ENCODE results near the gene BRIX1. TPM values are rescaled to one million over a fixed set of nuclear protein-coding genes. Genes with fewer than 3 reads are reported as not detected.

Gene BRIX1
- total and polyA plus RNA-seq, 2 of the 13 experiments (the other 11 are each of a cell fraction or from before 2014, with no cell fraction given), result 23.6 to 78.4 TPM

- peak; percentile 52; the same call in 1 of the 2 replicates for TF ChIP-seq KDM5A (IDR thresholded peaks at IDR 0.05; ENCODE audit: borderline replicate concordance, low read length)
- TF ChIP-seq MED8 (CRISPR knock-in tag; IDR thresholded peaks at IDR 0.05; ENCODE audit: insufficient replicate concordance), result peak; percentile 44
- no peak for TF ChIP-seq AHR (CRISPR knock-in tag; IDR thresholded peaks at IDR 0.05)
- TF ChIP-seq ZNF180 (CRISPR knock-in tag; IDR thresholded peaks at IDR 0.05; ENCODE audit: borderline replicate concordance, low read depth), result no peak
- TF ChIP-seq ZMYM2 (CRISPR knock-in tag; IDR thresholded peaks at IDR 0.05), result no peak
- TF ChIP-seq ZNF501 (CRISPR knock-in tag; IDR thresholded peaks at IDR 0.05), result peak; percentile 54
- TF ChIP-seq EED (CRISPR knock-in tag; IDR thresholded peaks at IDR 0.05), result 0 out of 2 replicates have a peak, but pooled peaks have one; percentile 27
- TF ChIP-seq ZNF614 (CRISPR knock-in tag; IDR thresholded peaks at IDR 0.05; ENCODE audit: borderline replicate concordance), result peak; percentile 27; the same call in 1 of the 2 replicates
- TF ChIP-seq PHF20 (CRISPR knock-in tag; IDR thresholded peaks at IDR 0.05), result peak; percentile 38; the same call in 1 of the 2 replicates
- TF ChIP-seq ZNF142 (CRISPR knock-in tag; IDR thresholded peaks at IDR 0.05), result 0 out of 2 replicates have a peak, but pooled peaks have one; percentile 17
- TF ChIP-seq ZNF747 (CRISPR knock-in tag; IDR thresholded peaks at IDR 0.05; ENCODE audit: borderline replicate concordance), result peak; percentile 74
- no peak for TF ChIP-seq RNF2 (conservative IDR thresholded peaks at IDR 0.05; ENCODE audit: low read depth)
- 0 out of 2 replicates have a peak, but pooled peaks have one; percentile 52 for TF ChIP-seq HNRNPL (IDR thresholded peaks at IDR 0.05; ENCODE audit: low read depth, low read length)
- TF ChIP-seq MLX (CRISPR knock-in tag; IDR thresholded peaks at IDR 0.05), result no peak
- TF ChIP-seq POLR2AphosphoS5 (IDR thresholded peaks at IDR 0.05; ENCODE audit: low read depth, low read length), result peak; percentile 38
- TF ChIP-seq PITX1 (CRISPR knock-in tag; IDR thresholded peaks at IDR 0.05), result peak; percentile 45; the same call in 1 of the 2 replicates
- TF ChIP-seq ZBTB26 (CRISPR knock-in tag; IDR thresholded peaks at IDR 0.05; ENCODE audit: borderline replicate concordance), result no peak
- peak; percentile 57 for TF ChIP-seq SRSF1 (optimal IDR thresholded peaks at IDR 0.05; ENCODE audit: low read depth, low read length)
- no peak for TF ChIP-seq RFXAP (CRISPR knock-in tag; IDR thresholded peaks at IDR 0.05; ENCODE audit: borderline replicate concordance)
- TF ChIP-seq CBX2 (IDR thresholded peaks at IDR 0.05; ENCODE audit: low read depth, low read length), result no peak
- no peak for TF ChIP-seq CBX2 (CRISPR knock-in tag; IDR thresholded peaks at IDR 0.05; ENCODE audit: low read depth)
- TF ChIP-seq ZNF839 (CRISPR knock-in tag; IDR thresholded peaks at IDR 0.05; ENCODE audit: borderline replicate concordance), result 0 out of 2 replicates have a peak, but pooled peaks have one; percentile 65
- 0 out of 2 replicates have a peak, but pooled peaks have one; percentile 50 for TF ChIP-seq CCDC6 (CRISPR knock-in tag; IDR thresholded peaks at IDR 0.05)
Observed at GRCh38 chr5:34929720-34930461, 14.4 kb downstream of the BRIX1 start (continued).

All from HepG2 (cell line).